Measurements from ENCODE around the gene SLC4A2.

SLC4A2 gene

GRCh38 chr7:151063212-151063561, 3.8 kb downstream of the SLC4A2 start:
- DNase-seq (ENCODE audit: extremely low read depth, low read depth) = no peak
- TF ChIP-seq CTCF (IDR thresholded peaks at IDR 0.05; ENCODE audit: low read depth, low read length) = no peak

GRCh38 chr7:151064454-151064853, 5.1 kb downstream of the SLC4A2 start:
- no peak for DNase-seq (ENCODE audit: extremely low read depth, low read depth)
- no peak for TF ChIP-seq CTCF (IDR thresholded peaks at IDR 0.05; ENCODE audit: low read depth, low read length)

GRCh38 chr7:151064993-151065392, 5.6 kb downstream of the SLC4A2 start:
- TF ChIP-seq CTCF (IDR thresholded peaks at IDR 0.05; ENCODE audit: low read depth, low read length) = no peak
- no peak for DNase-seq (ENCODE audit: extremely low read depth, low read depth)

GRCh38 chr7:151065516-151065915, 6.1 kb downstream of the SLC4A2 start:
- TF ChIP-seq CTCF (IDR thresholded peaks at IDR 0.05; ENCODE audit: low read depth, low read length) = no peak

GRCh38 chr7:151066273-151066974, 7.0 kb downstream of the SLC4A2 start:
- TF ChIP-seq CTCF (IDR thresholded peaks at IDR 0.05; ENCODE audit: low read depth, low read length) = no peak
- DNase-seq (ENCODE audit: extremely low read depth, low read depth) = no peak

More at GRCh38 chr7:151065516-151065915, 6.1 kb downstream of the SLC4A2 start:
- DNase-seq (ENCODE audit: extremely low read depth, low read depth) = no peak

- no peak for TF ChIP-seq CTCF (IDR thresholded peaks at IDR 0.05; ENCODE audit: low read depth, low read length)
- no peak for DNase-seq (ENCODE audit: extremely low read depth, low read depth)
These were observed 8.8 kb downstream of the SLC4A2 start for GRCh38 chr7:151068069-151068773.

GRCh38 chr7:151069841-151070573, 10.6 kb downstream of the SLC4A2 start:
- DNase-seq (ENCODE audit: extremely low read depth, low read depth) = no peak
- TF ChIP-seq CTCF (IDR thresholded peaks at IDR 0.05; ENCODE audit: low read depth, low read length) = no peak
